Testis (tissue), 2 donors: ENCODE measurements around the gene ADAMTSL1.

Experiments used
- POLR2A ChIP-seq: fragments of 450-650 bp; IDR thresholded peaks from one replicate; pipeline ENCODE4 v1.6.1; 2017; ENCODE audit warnings: antibody characterized with exemption, mild to moderate bottlenecking, moderate library complexity
- TF ChIP-seq, protein P1 (sequence below), 3 experiments: fragments of 450-650 bp in 2 of 3; fragments of 200-600 bp in 1 of 3; sonication (generic) in 1 of 3; IDR thresholded peaks; one replicate each; pipeline ENCODE4 v1.5.1; 2016 to 2019; ENCODE audit warnings: antibody characterized with exemption in 3 of 3, mild to moderate bottlenecking in 2 of 3, moderate library complexity in 1 of 3

GRCh38 chr9:18955626-18956025, 481.7 kb downstream of the ADAMTSL1 start:
- TF ChIP-seq, protein P1, sequence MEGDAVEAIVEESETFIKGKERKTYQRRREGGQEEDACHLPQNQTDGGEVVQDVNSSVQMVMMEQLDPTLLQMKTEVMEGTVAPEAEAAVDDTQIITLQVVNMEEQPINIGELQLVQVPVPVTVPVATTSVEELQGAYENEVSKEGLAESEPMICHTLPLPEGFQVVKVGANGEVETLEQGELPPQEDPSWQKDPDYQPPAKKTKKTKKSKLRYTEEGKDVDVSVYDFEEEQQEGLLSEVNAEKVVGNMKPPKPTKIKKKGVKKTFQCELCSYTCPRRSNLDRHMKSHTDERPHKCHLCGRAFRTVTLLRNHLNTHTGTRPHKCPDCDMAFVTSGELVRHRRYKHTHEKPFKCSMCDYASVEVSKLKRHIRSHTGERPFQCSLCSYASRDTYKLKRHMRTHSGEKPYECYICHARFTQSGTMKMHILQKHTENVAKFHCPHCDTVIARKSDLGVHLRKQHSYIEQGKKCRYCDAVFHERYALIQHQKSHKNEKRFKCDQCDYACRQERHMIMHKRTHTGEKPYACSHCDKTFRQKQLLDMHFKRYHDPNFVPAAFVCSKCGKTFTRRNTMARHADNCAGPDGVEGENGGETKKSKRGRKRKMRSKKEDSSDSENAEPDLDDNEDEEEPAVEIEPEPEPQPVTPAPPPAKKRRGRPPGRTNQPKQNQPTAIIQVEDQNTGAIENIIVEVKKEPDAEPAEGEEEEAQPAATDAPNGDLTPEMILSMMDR (IDR thresholded peaks at IDR 0.05), result no peak
- TF ChIP-seq POLR2A, result no peak
